ENCODE results near the gene CHDH.

The CHDH gene

DNA sequence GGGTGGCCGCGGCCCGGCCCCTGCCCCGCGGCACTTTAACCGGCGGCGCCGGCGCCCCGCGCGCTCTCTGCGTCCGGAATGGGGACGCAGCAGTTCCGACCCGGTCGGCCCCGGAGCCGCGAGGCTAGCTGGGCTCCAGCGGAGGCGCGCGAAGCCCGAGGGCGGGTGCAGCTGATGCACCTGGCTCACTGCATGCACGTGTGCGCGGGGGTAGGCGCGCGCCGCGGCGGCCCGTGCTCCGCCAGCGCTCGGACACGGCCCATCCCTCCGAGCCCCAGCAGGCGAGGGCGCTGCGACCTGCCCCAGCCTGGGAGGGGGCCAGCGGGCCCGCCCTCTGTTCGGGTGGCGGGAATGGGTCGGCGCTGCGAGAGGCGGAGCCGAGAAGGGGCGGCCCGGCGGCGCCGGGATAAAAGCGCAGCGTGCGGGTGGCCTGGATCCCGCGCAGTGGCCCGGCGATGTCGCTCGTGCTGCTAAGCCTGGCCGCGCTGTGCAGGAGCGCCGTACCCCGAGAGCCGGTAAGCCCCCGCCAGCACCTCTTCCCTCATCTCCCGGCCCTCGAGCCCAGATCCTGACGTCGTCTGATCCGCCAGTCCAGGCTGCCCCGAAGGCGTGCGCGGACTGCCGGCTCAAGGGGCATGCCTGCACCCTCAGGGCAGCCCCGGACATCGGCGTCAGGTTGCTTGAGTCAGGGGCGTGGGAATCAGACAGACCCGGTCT is at the start of gene CHDH, which contains the start of gene IL17RB:
Gene CHDH, minus strand, starts transcription at position 286 of the 717 bp plus-strand sequence. CDS start 22,411 bp downstream, outside the sequence.
Gene IL17RB, plus strand, starts transcription at position 435 of the 717 bp plus-strand sequence. Its CDS starts 21 bp downstream, at position 456.
- DNase-seq, result no peak

GRCh38 chr3:53892286-53892637 is 46.0 kb upstream of the CHDH start:
- no peak for DNase-seq

DNA sequence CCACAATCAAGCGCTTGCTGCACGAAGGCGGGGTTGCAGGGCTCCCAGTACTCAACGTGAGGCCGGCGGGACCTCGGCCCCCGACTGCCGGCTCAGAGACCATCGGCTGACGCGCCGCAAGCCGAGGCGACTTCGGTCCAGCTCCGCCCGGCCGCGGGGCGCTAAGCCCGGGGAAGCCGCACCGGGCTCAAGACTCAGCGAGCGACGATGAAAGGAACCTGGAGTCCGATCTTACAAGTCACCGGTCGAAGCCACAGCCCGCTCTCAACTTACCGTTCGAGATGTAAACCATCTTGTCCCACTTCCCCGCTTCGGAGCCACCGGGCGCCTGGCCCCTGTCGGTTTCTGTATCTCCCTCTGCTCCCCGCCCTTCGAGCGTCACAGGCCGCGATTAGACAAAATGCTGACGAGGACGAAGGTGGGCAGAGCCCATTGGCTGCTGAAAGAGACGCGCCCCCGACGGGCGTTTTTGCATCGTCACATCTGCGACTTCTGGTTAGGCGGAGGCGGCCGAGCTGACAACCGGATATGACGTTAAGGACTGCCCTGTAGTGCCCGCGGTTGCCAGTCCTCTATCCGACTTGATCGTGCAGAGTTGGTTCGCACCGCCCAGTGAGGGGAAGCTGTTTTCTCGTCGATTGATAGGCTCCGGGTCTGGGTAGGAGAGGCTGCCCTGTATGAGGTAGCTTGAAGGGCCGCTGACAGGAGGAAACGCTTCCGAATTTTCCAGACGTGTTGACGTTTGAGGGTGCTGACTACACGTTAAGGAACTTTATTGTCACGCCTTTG is 45.5 kb upstream of the CHDH start, which contains the start of gene SELENOK:
Gene SELENOK, minus strand, starts transcription at position 363 of the 789 bp plus-strand sequence.
- peak; percentile 85 to 98 for DNase-seq

GRCh38 chr3:53890726-53891475 is 44.7 kb upstream of the CHDH start:
- no peak for DNase-seq

- DNase-seq, result no peak
Measured at GRCh38 chr3:53888232-53888631, 42.0 kb upstream of the CHDH start.

- DNase-seq, result no peak
Measured at GRCh38 chr3:53887446-53887845, 41.2 kb upstream of the CHDH start.

DNA sequence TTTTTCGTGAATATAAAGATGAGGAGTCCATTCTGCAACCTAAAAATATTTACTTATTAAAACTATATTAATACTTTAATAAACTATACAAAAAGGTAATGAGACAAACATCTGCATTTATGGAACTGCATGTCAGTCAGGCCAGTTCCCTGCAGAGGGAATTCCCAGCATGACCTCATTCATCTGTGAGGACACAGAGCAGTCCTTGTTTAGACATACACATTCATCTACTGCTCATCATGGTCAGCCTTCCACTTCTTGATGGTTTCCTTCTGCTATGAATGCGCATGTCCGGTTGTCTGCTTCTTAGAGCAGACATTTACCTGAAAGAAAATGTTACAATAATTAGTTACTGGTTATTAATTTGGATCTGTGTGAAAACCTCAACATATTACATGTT is 39.0 kb upstream of the CHDH start:
- DNase-seq, result no peak

GRCh38 chr3:53884623-53885022 is 38.4 kb upstream of the CHDH start:
- no peak for DNase-seq

- no peak for DNase-seq
Measured at GRCh38 chr3:53883008-53883407, 36.8 kb upstream of the CHDH start.

- peak; percentile 75 to 78 for DNase-seq
Measured at GRCh38 chr3:53881691-53882593, 35.7 kb upstream of the CHDH start, which contains the start of gene ACTR8. Gene ACTR8 (minus strand): TSS chr3:53882152. CDS start chr3:53882101, 51 bp downstream.

DNA sequence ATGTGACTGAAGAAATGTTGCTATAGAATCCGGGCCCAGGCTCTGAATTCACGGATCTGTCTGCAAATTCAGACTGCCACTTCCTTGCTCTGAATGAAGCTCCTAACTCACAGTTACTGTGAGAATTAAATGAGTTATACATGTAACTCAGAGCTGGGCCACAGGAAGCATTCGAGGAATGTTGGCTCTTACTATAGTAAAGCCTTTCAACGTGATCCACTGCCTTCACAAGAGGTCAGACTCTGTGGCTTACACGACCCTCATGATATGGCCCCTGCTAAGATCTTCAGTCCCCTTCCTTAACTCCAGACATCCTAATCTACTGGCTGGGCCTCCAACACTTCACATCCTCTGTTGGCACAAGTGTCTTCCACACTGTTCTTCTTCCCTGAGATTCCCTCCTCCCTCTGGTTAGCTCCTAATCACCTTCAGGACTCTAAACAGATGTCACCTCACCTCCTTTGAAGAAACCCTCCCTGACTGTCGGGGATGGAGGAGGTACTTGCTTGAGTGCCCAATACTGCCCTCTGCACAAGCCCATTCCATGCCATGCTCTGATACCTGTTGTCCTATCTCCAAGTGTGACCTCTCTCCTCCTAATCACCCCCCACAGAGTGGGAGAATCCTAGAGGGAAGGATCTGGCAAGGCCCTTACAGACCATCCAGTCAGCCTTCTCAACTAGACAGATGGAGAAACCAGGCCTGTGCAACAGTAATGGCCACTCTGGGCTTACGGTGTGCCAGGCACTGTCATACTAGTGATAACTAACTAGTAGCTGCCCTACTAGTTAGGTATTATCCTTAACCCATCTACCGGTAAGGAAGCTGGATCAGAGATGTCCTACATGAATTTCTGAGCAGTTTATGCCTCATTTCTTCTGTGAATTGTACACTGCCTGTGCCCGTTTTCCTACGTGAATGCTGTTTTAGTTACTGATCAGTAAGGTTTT is 34.5 kb upstream of the CHDH start:
- DNase-seq, result no peak

- DNase-seq, result no peak
Measured at GRCh38 chr3:53865732-53866499, 19.7 kb upstream of the CHDH start.

DNA sequence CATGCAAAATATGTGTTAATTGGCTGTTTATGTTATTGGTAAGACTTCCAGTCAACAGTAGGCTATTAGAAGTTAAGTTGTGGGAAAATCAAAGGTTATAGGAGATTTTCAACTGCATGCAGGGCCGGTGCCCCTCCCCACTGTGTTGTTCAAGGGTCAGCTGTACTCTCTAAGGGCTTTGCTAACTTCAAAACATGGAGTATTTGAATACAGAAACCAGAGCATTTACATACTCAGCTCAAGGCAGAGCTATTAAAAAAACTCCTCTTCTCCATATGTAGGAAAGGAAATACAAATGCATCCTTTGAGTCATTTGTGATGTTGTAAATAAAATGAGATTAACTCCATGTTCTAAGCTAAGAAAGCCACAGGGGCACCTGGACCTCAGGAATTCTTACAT is 16.9 kb upstream of the CHDH start:
- no peak for DNase-seq

DNA sequence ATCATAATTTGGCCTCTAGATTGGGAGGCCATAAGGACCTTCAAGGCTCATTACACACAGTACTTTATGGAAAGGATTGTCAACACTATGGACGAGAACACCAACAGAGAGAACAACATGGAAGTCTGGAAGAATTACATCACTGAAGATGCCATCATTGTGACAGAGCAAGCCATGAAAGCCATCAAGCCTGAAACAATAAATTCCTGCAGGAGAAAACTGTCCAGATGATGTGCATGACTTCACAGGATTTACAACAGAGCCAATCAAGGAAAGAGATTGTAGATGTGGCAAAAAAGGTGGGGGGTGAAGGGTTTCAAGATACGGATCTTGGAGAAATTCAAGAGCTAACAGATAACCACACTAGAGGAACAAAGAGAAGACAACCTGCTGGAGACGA is 16.0 kb upstream of the CHDH start:
- no peak for DNase-seq

DNA sequence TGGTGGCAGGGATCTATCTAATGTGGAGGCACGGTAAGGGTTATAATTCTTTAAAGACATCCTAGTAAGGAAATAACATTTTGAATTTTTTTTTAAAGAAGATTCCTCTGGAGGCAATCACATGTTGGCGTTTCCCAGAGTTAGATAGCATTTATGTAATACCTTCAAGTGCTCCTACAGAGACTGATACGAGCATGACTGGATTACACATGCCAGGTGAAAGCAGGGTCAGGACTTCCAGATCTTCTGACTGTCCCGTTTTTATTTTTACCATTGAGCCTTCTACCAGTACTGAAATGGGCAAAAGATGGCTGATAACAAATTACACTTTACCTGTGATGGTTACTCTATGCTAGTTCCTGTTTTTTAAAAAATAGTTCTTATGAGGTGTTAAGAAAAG is 14.0 kb upstream of the CHDH start:
- DNase-seq, result no peak

DNA sequence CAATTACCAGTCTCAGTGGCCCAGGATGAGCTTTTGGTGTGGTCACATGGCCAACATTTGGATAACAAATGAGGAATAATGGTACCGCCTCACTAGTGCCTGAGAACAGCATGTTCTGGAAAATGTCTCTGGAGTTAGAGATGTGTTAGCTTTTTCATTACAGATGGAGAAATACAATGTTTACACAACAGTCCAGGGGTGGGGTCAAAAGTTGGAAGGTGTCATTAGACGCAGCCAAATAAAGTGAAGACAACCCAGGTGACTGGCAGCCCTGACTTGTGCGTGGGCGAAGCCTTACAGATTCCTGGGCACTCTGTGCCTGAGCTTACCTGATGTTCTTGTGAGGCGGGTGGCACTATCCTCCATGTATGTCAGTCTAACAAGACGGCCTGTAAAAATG is 13.0 kb upstream of the CHDH start:
- no peak for DNase-seq

DNA sequence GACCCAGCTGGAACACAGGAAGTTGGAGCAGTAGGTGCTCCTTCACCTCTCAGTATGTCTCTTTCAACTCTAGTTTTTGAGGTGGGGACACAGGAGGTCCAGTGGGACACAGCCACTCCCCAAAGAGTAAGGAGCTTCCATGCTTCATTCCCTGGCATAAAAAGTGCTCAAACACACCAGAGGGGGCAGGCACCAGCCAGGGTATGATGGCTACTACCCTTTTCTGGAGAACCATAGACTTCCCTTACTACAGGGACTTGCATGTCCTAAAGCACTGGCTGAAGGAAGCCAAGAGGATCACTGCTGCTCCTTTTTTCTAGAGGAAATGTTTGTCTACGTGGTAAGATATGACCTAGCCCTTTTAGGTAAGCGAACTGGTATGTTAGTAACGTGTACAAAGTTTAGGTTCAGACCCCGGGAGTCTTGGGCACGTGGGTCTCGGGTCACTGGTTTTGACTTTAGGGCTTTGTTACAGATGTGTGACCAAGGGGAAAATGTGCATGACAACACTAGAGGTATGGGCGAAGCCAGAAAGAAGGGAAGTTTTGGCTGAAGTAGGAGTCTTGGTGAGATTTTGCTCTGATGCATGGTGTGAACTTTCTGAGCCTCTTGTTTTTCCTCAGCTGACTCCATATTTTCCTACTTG is 12.0 kb upstream of the CHDH start:
- no peak for DNase-seq

DNA sequence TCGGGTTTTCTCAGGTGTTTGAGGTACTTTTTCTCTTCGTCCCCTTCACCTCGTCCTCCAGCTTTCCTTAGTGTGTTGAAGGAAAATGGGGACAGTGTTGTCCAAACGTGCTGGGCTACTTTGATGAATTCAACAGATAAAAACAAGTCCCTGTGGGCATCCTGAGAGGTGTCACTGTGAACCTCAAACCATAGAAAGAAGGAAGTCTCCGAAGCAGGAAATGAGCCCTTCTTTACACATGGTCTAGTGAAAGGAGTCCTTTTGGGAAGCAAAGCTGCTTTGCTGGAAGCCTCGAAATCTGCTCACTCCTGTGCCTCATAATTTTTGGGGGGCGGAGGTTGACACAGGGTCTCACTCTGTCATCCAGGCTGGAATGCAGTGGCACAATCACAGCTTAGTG is 10.7 kb upstream of the CHDH start:
- DNase-seq, result no peak

- no peak for DNase-seq
Measured at GRCh38 chr3:53850895-53851294, 4.7 kb upstream of the CHDH start.

- DNase-seq, result no peak
Measured at GRCh38 chr3:53849916-53850315, 3.7 kb upstream of the CHDH start.

Measured in bone marrow (tissue), 2 donors.